ENCODE measurements around the gene SLC6A3.

DNA sequence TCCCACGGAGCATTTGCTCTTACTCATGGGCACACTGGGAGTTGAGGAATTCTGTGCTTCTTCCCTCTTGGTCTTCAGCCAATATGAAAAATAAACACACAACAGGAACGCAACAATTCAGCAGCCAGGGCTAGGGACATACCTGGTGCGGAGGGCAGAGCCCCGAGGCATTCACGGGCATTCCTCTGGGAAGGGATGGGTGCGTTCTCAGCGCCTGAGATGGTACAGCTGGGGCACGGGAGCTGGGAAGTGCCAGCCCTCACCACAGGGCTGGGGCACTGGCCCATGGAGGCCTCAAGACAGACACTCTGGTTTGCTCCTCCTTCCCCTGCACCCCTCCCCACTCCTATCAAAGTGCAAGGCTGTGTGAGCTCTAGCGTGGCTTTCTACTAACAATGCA, 2.1 kb downstream of the SLC6A3 start:
- TF ChIP-seq SPI1 (IDR thresholded peaks at IDR 0.05; ENCODE audit: low read depth, low read length) = no peak
- no peak for TF ChIP-seq TAF1 (IDR thresholded peaks at IDR 0.05; ENCODE audit: low read depth, low read length)
- TF ChIP-seq POLR2AphosphoS5 (IDR thresholded peaks at IDR 0.05; ENCODE audit: low read depth, low read length) = no peak
- no peak for TF ChIP-seq POLR2A (IDR thresholded peaks at IDR 0.05; ENCODE audit: low read depth, low read length)
- TF ChIP-seq PAX5 (IDR thresholded peaks at IDR 0.05; ENCODE audit: insufficient read depth, low read length, severe bottlenecking) = no peak
- no peak for TF ChIP-seq POU2F2 (IDR thresholded peaks at IDR 0.05; ENCODE audit: low read depth, low read length)
